Right lobe of liver (tissue), 6 donors: ENCODE measurements around the gene ITPR2. TPM values are rescaled to one million over a fixed set of nuclear protein-coding genes. Genes with fewer than 3 reads are reported as not detected.
A peak's percentile ranks its signal among the peaks of the same experiment; 100 is the strongest.

Experiments used
- ATAC-seq, 4 donors: fragments of 200-7000 bp; cut with Tn5 transposase; one replicate each; pipeline ENCODE4 v1.9.1; 2020; ENCODE audit warnings: mild to moderate bottlenecking in 4 of 4, moderate library complexity in 4 of 4
- DNase-seq, 3 donors: peaks; one replicate each; pipeline ENCODE4 v3.0.0-alpha.2; 2020
- H3K27ac ChIP-seq, 3 donors: fragments of 200-600 bp; one replicate each; pipeline ENCODE4 v1.8.0; 2022
- H3K27me3 ChIP-seq, 2 donors: fragments of 200-600 bp; one replicate each; pipeline ENCODE4 v1.8.0; 2022
- H3K36me3 ChIP-seq, 4 donors: fragments of 200-600 bp; sonication (generic) in 1 of 4; one replicate each; pipeline versions ENCODE4 v1.5.1 to v1.8.0; 2017 to 2022; ENCODE audit warnings: control low read depth in 1 of 4
- H3K4me1 ChIP-seq, 4 donors: fragments of 200-600 bp; sonication (generic) in 1 of 4; one replicate each; pipeline versions ENCODE4 v1.5.1 to v1.8.0; 2017 to 2022; ENCODE audit warnings: control low read depth in 1 of 4
- H3K4me3 ChIP-seq, 3 donors: fragments of 200-600 bp; one replicate each; pipeline ENCODE4 v1.8.0; 2022
- H3K9me3 ChIP-seq, 4 donors: fragments of 200-600 bp; sonication (generic) in 1 of 4; one replicate each; pipeline versions ENCODE4 v1.5.1 to v1.8.0; 2017 to 2022; ENCODE audit warnings: control low read depth in 1 of 4
- CTCF ChIP-seq, 4 donors: fragments of 200-600 bp in 3 of 4; fragments of 450-650 bp in 1 of 4; IDR thresholded peaks; one replicate each; pipeline versions ENCODE4 v1.5.1 to v1.8.0; 2016 to 2022; ENCODE audit warnings: antibody characterized with exemption in 4 of 4, mild to moderate bottlenecking in 2 of 4
- POLR2A ChIP-seq: fragments of 450-650 bp; IDR thresholded peaks from one replicate; pipeline ENCODE4 v1.6.1; 2017; ENCODE audit warnings: antibody characterized with exemption, mild to moderate bottlenecking
- WGBS: methylation state at CpG from one replicate; pipeline ENCODE4 v1.1.6; 2018; ENCODE audit warnings: low coverage, low lambda C conversion rate; ENCODE audit not compliant: insufficient coverage; ENCODE audit errors: missing lambda C conversion rate; 5-methylcytosine and 5-hydroxymethylcytosine counted together
- intact Hi-C, 2 donors: fragments of 100-400 bp; cut with DNase I; formaldehyde crosslinking; loops; one replicate each; pipeline versions ENCODE4 v1.11.2 to v1.14.1; 2022
- total RNA-seq, 6 experiments: library from RNA; depleted of rRNA in 2 of 6; stranded (reverse); fragments of >200 nt in 2 of 6; fragmentation: NEBNext Ultra II Directional in 3 of 6; extraction: Animal tissue kit (Norgen Biotek cat#: 25700) in 3 of 6; gene quantifications; one replicate each; pipeline versions ENCODE4 v1.1.0 to v1.2.4, GENCODE V29; 2016 to 2023
- donor health status: DM: no; HTN: yes; CAD: no.
- donor health status: DM: no; HTN: no; CAD: no.
- donor health status: DM: no; HTN: no; CAD: no.
- donor health status: DM: no; HTN: yes; CAD: no.
- donor health status: DM: no; HTN: yes; CAD: no.

ITPR2 gene
- total RNA-seq, 6 experiments from 2014 or later: 39.3 to 114 (median 57.2) TPM

DNA sequence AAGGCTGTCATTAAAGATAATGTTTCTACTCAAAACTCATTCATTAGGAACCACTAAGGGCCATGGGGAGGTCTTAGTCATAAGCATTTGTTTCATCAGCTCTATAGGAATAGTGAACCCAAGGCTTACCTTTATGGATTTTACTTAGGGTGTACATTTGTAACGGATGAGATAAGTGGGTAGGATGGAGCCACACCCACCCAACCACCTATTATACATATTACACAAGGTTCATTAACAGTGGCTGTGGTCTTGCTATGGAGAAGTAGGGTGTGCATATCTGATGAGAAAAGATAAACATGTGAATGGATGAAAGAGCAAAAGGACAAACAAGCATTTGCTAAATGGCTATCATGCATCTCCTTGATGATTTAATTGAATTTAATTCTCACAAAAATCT lies 39.6 kb upstream of the ITPR2 start:
- intact Hi-C loops: no loop called here
- Histone ChIP-seq H3K4me1 (no peaks in the 10 kb centered on the region), H3K9me3 (no peaks in the 10 kb centered on the region), H3K36me3 (no peaks in the 10 kb centered on the region), H3K27me3 (no peaks in the 10 kb centered on the region), H3K4me3 (no peak overlapping the region), H3K27ac (no peak overlapping the region)
- TF ChIP-seq CTCF (IDR thresholded peaks at IDR 0.05) (no peak), POLR2A (no peak)
- WGBS: 73% methylated on average over 1 of the region's 1 CpG
- no peak for DNase-seq
- no peak for ATAC-seq

DNA sequence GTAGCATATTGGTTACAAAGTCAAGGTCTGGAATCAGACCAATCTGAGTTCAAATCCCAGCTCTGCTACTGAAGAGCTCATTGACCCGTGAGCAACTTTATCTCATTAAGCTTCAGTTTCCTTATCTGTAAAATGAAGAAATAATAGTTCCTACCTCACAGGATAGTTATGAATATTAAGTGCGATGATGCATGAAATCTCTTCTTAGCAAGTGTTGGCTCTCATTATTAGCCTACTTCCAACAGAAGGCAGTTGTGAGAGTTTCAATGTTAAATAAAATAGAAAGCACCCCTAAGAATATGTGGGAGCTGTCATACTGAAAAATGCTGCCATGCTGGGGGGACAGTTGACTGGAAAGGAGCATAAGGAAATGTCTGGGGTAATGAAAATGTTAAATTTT lies 39.0 kb upstream of the ITPR2 start:
- H3K4me3 ChIP-seq: no peak overlapping the region
- ATAC-seq (no peak), DNase-seq (no peak)
- TF ChIP-seq POLR2A (no peak), CTCF (IDR thresholded peaks at IDR 0.05) (no peak)
- WGBS: 75% methylated on average over 2 of the region's 2 CpGs
- no peaks in the 10 kb centered on the region for H3K9me3 ChIP-seq
- no peaks in the 10 kb centered on the region for H3K4me1 ChIP-seq
- no peaks in the 10 kb centered on the region for H3K36me3 ChIP-seq
- H3K27me3 ChIP-seq: no peaks in the 10 kb centered on the region
- intact Hi-C loops: no loop called here
- no peak overlapping the region for H3K27ac ChIP-seq

- Histone ChIP-seq H3K27ac (no peak overlapping the region), H3K36me3 (no peaks in the 10 kb centered on the region), H3K9me3 (no peaks in the 10 kb centered on the region), H3K27me3 (no peaks in the 10 kb centered on the region), H3K4me3 (no peak overlapping the region), H3K4me1 (no peaks in the 10 kb centered on the region)
- DNase-seq: no peak
- TF ChIP-seq CTCF (IDR thresholded peaks at IDR 0.05) (no peak), POLR2A (no peak)
- 25% methylated on average over 8 of the region's 11 CpGs for WGBS
- intact Hi-C loops: no loop called here
- ATAC-seq: peak in 3 of 4 donors; percentile 15 to 42 (median 20)
Observed at GRCh38 chr12:26870491-26871419, 37.8 kb upstream of the ITPR2 start.

DNA sequence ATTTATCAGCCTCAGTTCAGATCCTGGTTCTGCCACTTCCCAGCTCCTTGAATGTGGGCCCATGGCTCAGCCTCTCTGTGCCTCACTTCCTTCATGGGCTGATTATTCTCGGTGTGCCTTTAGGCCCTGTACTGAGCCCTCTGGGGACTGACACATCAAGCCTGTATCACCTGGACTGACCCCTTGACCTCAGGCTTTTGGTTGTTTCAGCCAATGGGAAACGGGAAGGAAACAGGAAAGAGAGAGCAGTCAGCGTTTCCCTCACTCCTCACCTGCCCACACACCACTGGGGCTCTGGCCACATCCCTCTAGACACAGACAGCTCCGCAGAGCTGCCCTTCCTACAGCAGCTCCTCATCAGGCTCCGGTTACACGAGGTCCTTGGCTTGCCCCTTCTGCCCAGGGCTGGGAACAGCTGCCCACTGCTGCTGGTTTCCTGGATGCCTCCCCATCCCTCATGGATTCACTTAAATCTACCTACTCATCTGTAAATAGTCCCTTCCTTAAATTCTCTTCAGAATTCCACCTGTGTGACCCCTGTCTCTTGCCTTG lies 37.0 kb upstream of the ITPR2 start:
- WGBS: 76% methylated on average over 3 of the region's 6 CpGs
- intact Hi-C loops: no loop called here
- Histone ChIP-seq H3K27ac (no peak overlapping the region), H3K27me3 (no peaks in the 10 kb centered on the region), H3K36me3 (no peaks in the 10 kb centered on the region), H3K9me3 (no peaks in the 10 kb centered on the region), H3K4me1 (no peaks in the 10 kb centered on the region), H3K4me3 (no peak overlapping the region)
- DNase-seq (no peak), ATAC-seq (peak in 1 of 4 donors; percentile 18)
- TF ChIP-seq CTCF (IDR thresholded peaks at IDR 0.05) (no peak), POLR2A (no peak)
